Stimulated activated CD8-positive, alpha-beta memory T cell treated with anti-CD3 and anti-CD28 coated beads, Interleukin-12 subunit alpha, Interleukin-12 subunit beta, amount 100 ng/mL, for 4 hours (primary cell): ENCODE measurements around the gene EHD3.

ENCODE experiments used
- DNase-seq: peaks from one replicate; pipeline ENCODE4 v3.0.0-alpha.2; 2020; ENCODE audit warnings: low read depth

Gene EHD3

DNA sequence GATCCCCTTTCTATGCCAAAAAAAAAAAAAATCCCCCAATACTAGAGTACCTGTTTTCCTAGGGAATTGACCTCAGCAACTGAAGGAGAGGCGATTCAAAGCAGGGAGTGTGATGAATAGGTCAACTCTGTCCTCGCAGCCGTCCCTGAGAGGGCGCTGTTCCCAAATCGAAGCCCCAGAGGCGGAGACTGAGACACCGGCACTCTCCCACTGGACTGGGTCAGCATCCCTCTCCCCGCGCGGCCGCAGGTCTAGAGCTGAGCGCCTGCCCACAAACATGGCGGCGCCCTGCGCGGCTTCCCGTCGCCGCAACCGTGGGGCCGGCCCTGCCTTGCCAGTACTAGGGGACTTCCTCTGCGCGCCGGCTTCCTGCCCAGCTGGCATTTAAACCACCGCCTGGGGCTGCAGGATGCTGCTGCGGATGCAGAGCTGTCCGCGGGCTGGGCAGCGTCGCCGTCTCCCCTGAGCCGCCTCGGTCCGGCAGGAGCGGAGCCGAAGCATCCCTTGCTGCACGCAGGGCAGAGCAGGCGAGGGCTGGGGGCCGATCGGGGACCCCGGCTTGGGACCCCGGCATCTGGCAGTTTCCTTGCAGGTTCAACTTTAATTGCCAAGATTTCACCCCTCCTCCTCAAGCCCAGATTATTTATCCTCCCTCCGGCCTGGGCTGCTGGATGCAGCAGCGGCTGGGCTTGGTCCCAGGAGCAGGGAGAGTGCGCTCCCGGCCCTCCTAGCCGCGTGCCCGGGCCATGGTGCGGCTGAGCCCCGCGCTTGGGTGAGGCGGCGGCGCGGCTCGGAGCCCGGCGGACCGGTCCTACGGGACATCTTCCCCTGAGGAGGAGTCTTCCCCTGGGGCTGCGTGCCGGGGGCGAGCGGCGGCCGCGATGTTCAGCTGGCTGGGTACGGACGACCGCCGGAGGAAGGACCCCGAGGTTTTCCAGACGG lies at the start of gene EHD3:
EHD3 (plus strand) TSS at position 412 of the 942 bp plus-strand sequence; CDS start at position 882, 470 bp downstream.
- DNase-seq = peak; percentile 63

GRCh38 chr2:31187166-31187565 lies 46.8 kb upstream of the EHD3 start:
- no peak for DNase-seq

- DNase-seq = no peak
Measured at GRCh38 chr2:31188131-31188530, 45.8 kb upstream of the EHD3 start.

DNA sequence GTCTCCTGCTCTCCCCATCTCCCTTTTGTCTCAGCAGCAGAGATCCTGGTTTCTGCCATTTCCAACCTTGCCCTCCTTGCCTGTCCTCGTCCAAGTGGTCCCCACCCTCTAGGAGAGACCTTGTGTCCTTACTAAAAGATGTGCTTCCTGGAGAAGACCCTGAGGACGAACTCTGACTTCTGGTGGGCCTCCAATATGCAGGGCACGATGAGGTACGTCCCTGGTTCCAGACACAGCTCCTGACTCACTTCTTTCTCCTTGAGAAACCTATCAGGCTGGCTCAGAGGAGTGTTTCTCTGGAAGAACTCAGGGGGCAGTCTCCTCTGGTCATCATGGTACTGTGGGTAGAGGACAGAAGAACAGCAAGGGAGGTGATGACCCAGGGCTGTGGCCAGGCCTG lies 44.8 kb upstream of the EHD3 start:
- DNase-seq = no peak

- no peak for DNase-seq
Measured at GRCh38 chr2:31190188-31190587, 43.8 kb upstream of the EHD3 start.

GRCh38 chr2:31191931-31192330 lies 42.0 kb upstream of the EHD3 start:
- DNase-seq = no peak

- no peak for DNase-seq
Measured at GRCh38 chr2:31192396-31192795, 41.6 kb upstream of the EHD3 start.

GRCh38 chr2:31192851-31193392 lies 41.0 kb upstream of the EHD3 start:
- no peak for DNase-seq

DNA sequence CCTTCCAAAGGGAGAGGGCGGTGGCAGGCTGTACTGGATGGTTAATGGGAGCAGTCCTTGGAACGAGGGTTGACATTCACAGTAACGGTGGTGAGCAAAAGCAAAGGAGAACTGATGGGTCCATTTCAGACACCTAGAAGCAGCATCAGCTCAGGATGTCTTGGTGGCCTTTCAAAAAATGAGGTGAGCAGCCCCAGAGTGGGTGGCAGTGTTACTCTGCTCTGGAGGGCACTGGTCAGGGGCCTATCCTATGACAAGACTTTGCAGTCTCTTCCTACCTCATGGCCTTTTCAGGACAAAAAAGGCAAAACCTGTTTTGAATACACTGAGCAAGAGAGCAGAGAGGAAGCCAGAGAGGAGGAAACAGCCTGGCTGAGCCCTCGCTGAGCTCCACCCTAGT lies 40.1 kb upstream of the EHD3 start:
- no peak for DNase-seq

DNA sequence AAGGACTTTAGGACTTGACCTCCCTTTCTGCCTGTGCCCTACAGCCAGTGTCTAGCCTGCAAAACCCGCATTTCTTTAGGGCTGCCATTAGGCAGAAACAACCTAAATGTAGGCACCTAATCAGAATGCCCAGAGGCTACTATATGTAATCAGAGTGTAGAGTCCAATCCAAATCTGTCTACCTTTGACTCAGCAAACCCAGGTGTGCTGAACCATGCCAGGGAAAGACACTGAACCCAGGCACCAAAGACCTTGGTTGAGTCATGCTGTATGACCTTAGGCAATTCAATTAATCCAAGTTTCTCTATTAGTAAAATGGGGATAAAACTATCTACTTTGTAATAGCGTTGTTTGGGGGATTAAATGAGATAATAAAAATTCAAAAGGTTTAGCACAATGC lies 37.3 kb upstream of the EHD3 start:
- DNase-seq = no peak

DNA sequence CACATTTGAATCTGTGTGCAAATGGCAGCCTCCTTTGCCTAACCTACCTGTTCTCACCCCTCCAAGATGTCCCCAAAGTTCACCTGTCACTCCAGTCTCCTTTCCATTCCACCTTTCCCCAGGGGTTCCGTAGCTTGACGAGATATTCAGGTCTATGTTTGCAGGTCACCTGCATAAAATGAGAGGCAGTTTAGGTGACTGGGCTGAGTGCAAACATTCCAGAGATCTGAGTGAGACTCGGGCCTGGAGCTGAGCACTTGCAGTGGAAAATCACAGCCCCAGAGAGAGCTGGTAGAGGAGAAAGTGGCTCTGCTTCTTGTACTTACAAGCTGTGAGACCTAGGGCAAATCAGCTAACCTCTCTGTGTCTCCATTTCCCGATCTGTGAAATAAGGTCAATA lies 36.8 kb upstream of the EHD3 start:
- DNase-seq = no peak

- DNase-seq = no peak
Measured at GRCh38 chr2:31197669-31198068, 36.3 kb upstream of the EHD3 start.

DNA sequence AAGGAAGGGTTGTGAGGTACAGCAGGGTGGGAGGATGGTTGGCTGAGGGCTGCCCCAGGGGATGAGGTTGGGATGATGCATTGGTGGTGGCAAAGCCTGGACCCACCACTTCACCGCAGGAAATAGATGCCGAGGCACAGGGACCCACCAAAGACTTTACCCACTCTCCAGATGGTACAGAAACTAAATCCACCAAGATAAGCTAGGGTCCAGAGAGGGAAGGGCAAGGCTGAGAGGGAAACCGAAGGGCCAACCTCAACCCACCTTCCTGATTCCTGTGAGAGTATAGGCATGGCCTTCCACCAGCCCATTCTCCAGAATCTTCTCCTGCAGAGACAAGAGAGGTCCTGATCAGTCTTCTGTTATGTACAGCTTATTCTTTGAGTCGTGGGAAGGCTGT lies 34.7 kb upstream of the EHD3 start:
- DNase-seq = no peak

- no peak for DNase-seq
Measured at GRCh38 chr2:31200972-31201371, 33.0 kb upstream of the EHD3 start.

DNA sequence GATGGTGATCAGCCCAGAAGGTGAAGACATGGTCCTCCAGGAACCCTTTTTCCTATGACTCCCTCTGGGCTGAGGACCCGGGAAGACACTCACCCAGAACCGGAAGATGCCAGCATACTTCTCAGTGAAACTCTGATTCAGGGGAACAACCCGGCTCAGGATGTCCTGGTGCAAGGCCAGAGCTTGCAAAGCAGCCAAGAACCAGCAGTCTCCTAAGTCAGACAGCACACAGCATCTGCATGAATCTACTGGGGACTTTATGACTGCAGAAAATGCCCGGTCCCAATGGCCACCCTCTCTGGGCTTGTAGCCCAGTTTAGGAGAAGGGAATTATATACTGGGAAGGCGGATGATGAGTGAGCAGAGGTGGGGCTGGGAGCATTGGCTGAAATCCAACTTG lies 31.9 kb upstream of the EHD3 start:
- no peak for DNase-seq

- no peak for DNase-seq
Measured at GRCh38 chr2:31202833-31203232, 31.1 kb upstream of the EHD3 start.

DNA sequence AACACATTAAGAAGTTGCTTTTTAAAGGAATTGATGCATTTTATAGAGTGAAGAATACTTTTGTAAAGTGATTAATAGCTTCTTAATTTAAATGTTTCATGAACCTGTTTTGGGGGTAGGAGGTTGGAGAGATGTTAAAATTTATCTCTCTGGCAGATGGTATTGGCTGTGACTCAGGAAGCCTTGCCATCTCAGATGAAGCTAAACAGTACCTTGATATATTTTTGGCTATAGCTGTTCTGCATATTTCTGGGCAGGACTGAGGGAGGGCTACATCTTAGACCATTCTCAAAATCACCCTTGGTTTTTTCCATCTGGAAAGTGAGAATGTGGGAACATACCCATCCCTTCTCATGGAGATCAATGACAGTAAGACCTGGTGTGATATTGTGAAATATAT lies 30.0 kb upstream of the EHD3 start:
- no peak for DNase-seq

GRCh38 chr2:31204783-31205182 lies 29.2 kb upstream of the EHD3 start:
- DNase-seq = no peak

- DNase-seq = no peak
Measured at GRCh38 chr2:31205186-31205585, 28.8 kb upstream of the EHD3 start.

- DNase-seq = no peak
Measured at GRCh38 chr2:31205613-31206012, 28.3 kb upstream of the EHD3 start.

DNA sequence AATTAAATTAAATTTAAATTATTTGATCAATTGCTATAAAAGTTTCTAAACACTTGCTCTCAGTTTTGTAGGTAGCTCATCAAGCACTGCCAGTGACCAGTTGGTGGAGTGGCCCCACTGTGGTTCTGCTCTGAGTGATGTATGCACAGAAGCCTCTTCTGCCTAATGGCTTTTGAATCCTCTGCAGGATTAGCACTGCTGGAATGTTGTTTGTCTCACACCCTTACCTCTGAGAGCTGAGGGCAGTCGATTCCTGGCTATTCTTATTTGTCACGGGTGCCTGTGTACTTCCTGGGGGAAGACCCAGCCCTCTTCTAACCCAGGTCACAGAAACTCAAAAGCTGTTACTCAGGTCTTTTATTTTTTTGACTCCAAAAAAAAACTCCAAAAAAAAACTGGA lies 26.2 kb upstream of the EHD3 start:
- DNase-seq = no peak

- DNase-seq = no peak
Measured at GRCh38 chr2:31208240-31208639, 25.7 kb upstream of the EHD3 start.

GRCh38 chr2:31212659-31213600 lies 21.0 kb upstream of the EHD3 start:
- no peak for DNase-seq
